DND-41 (cell line): Measurements from ENCODE around the gene CADM2.

Experiments
- EZH2 ChIP-seq: IDR thresholded peaks from 3 replicates; pipeline ENCODE4 v1.6.1; 2012; ENCODE audit warnings: borderline replicate concordance, low read depth, mild to moderate bottlenecking, moderate library complexity, low read length, inconsistent platforms; ENCODE audit not compliant: severe bottlenecking
- TF ChIP-seq, protein P1 (sequence below): IDR thresholded peaks from 2 replicates; pipeline ENCODE4 v1.5.1; 2012; ENCODE audit warnings: borderline replicate concordance, low read length, moderate library complexity, mild to moderate bottlenecking; ENCODE audit not compliant: poor library complexity, severe bottlenecking; ENCODE audit errors: extremely low read depth

DNA sequence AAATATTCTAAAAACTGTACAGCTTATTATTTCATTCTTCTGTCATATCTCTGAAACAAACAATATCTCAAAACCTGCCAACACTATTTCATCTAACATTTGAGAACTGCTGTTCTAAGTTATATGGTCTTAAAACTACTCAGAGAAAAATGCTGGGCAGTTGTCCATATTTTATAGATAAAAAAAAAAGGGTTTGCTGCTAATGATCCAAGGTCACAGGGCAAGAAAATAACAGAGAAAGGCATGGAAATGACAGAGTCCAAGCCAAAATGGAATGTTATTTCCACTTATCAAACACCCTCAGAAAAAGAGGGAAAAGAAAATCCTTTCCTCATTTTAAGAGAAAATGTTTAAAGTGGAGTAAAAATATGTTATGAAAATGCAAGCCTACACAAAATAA lies 313.1 kb downstream of the CADM2 start:
- TF ChIP-seq, protein P1, sequence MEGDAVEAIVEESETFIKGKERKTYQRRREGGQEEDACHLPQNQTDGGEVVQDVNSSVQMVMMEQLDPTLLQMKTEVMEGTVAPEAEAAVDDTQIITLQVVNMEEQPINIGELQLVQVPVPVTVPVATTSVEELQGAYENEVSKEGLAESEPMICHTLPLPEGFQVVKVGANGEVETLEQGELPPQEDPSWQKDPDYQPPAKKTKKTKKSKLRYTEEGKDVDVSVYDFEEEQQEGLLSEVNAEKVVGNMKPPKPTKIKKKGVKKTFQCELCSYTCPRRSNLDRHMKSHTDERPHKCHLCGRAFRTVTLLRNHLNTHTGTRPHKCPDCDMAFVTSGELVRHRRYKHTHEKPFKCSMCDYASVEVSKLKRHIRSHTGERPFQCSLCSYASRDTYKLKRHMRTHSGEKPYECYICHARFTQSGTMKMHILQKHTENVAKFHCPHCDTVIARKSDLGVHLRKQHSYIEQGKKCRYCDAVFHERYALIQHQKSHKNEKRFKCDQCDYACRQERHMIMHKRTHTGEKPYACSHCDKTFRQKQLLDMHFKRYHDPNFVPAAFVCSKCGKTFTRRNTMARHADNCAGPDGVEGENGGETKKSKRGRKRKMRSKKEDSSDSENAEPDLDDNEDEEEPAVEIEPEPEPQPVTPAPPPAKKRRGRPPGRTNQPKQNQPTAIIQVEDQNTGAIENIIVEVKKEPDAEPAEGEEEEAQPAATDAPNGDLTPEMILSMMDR = no peak
- TF ChIP-seq EZH2 = no peak
